Testis (tissue), 2 donors: ENCODE results near the gene IFI44L.

ENCODE experiments used
- CTCF ChIP-seq, 3 experiments: fragments of 450-650 bp in 2 of 3; fragments of 200-600 bp in 1 of 3; sonication (generic) in 1 of 3; IDR thresholded peaks; one replicate each; pipeline ENCODE4 v1.5.1; 2016 to 2019; ENCODE audit warnings: antibody characterized with exemption in 3 of 3, mild to moderate bottlenecking in 2 of 3, moderate library complexity in 1 of 3
- POLR2A ChIP-seq: fragments of 450-650 bp; IDR thresholded peaks from one replicate; pipeline ENCODE4 v1.6.1; 2017; ENCODE audit warnings: antibody characterized with exemption, mild to moderate bottlenecking, moderate library complexity

GRCh38 chr1:78640462-78640861 is 20.2 kb downstream of the IFI44L start:
- no peak for TF ChIP-seq POLR2A
- TF ChIP-seq CTCF (IDR thresholded peaks at IDR 0.05), result no peak
